SJCRH30 (cell line): ENCODE measurements around the gene SPPL3. TPM values are rescaled to one million over a fixed set of nuclear protein-coding genes. Genes with fewer than 3 reads are reported as not detected.

Experiments
- DNase-seq, 2 experiments: peaks; one replicate each; pipeline ENCODE4 v3.0.0-alpha.2; 2015 to 2020
- H3K27ac ChIP-seq: fragments of 250-450 bp; sonication (Bioruptor Pico); 2 replicates; pipeline ENCODE4 v1.5.1; 2020; ENCODE audit warnings: mild to moderate bottlenecking, moderate library complexity
- H3K27me3 ChIP-seq: fragments of 250-450 bp; sonication (Bioruptor Pico); 2 replicates; pipeline ENCODE4 v1.5.1; 2020; ENCODE audit warnings: mild to moderate bottlenecking, moderate library complexity
- H3K36me3 ChIP-seq: fragments of 250-450 bp; sonication (Bioruptor Pico); 2 replicates; pipeline ENCODE4 v1.5.1; 2020; ENCODE audit warnings: mild to moderate bottlenecking, moderate library complexity
- H3K4me1 ChIP-seq: fragments of 250-450 bp; sonication (Bioruptor Pico); 2 replicates; pipeline ENCODE4 v1.5.1; 2020; ENCODE audit warnings: mild to moderate bottlenecking, moderate library complexity
- H3K4me3 ChIP-seq: fragments of 250-450 bp; sonication (Bioruptor Pico); 2 replicates; pipeline ENCODE4 v1.5.1; 2020; ENCODE audit warnings: mild to moderate bottlenecking, moderate library complexity
- H3K9me3 ChIP-seq: fragments of 250-450 bp; sonication (Bioruptor Pico); replicated peaks from 2 replicates; pipeline ENCODE4 v1.5.1; 2020; ENCODE audit warnings: mild to moderate bottlenecking, moderate library complexity
- total RNA-seq: library from RNA; depleted of rRNA; stranded (reverse); fragments of >200 nt; shearing (Covaris generic); gene quantifications from 2 replicates; pipeline ENCODE4 v1.2.3, GENCODE V29; 2014

Gene SPPL3
- total RNA-seq, 1 experiment from 2014 or later: 16.1 TPM

GRCh38 chr12:120872487-120872886, 31.7 kb downstream of the SPPL3 start:
- no peaks in the 10 kb centered on the region for H3K4me1 ChIP-seq
- no peaks in the 10 kb centered on the region for H3K27me3 ChIP-seq
- H3K4me3 ChIP-seq: no peak overlapping the region
- H3K9me3 ChIP-seq: no peaks in the 10 kb centered on the region
- peaks cover 3% of the 10 kb centered on the region; the same call in 1 of the 2 replicates for H3K36me3 ChIP-seq
- no peak for DNase-seq
- no peak overlapping the region for H3K27ac ChIP-seq

DNA sequence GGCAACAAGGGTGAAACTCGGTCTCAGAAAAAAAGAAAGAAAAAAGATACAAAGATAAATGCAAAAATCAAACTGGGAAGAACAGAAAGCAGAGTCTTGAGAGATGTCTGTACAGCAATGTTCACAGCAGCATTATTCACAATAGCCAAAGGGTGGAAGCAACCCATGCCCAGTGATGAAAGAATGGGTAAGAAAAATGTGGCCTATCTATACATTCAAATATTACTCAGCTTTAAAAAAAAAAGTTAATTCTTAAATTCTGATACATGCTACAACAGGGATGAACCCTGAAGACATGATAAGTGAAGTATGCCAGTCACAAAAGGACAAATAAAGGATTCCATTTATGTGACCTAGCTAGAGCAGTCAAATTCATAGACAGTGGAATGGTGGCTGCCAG, 33.7 kb downstream of the SPPL3 start:
- Histone ChIP-seq H3K36me3 (peaks cover 3% of the 10 kb centered on the region; the same call in 1 of the 2 replicates), H3K27ac (no peak overlapping the region), H3K9me3 (no peaks in the 10 kb centered on the region), H3K4me3 (no peak overlapping the region), H3K4me1 (no peaks in the 10 kb centered on the region), H3K27me3 (no peaks in the 10 kb centered on the region)
- DNase-seq: no peak

GRCh38 chr12:120869376-120869775, 34.8 kb downstream of the SPPL3 start:
- Histone ChIP-seq H3K4me1 (no peaks in the 10 kb centered on the region), H3K27ac (no peak overlapping the region), H3K4me3 (no peak overlapping the region), H3K9me3 (no peaks in the 10 kb centered on the region), H3K27me3 (no peaks in the 10 kb centered on the region), H3K36me3 (peaks cover 3% of the 10 kb centered on the region; the same call in 1 of the 2 replicates)
- no peak for DNase-seq

DNA sequence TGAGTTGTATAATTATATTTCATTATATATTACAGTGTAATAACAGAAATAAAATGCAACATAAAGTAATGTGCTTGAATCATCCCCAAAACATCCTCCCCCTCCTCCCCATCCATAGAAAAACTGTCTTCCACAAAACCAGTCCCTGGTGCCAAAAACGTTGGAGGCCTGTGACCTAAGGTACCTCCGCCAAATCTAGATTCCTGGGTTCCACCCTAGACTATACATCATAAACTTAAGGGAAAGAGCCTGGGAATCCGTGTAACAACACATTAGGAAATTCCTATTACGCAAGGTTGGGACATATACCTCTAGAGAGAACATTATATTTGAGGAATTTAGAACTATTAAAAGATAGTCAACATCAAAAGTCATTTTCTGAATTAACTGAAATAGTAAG, 38.0 kb downstream of the SPPL3 start:
- Histone ChIP-seq H3K4me1 (no peaks in the 10 kb centered on the region), H3K9me3 (no peaks in the 10 kb centered on the region), H3K4me3 (no peak overlapping the region), H3K36me3 (peaks cover 3% of the 10 kb centered on the region; the same call in 1 of the 2 replicates), H3K27me3 (no peaks in the 10 kb centered on the region), H3K27ac (no peak overlapping the region)
- DNase-seq: no peak

DNA sequence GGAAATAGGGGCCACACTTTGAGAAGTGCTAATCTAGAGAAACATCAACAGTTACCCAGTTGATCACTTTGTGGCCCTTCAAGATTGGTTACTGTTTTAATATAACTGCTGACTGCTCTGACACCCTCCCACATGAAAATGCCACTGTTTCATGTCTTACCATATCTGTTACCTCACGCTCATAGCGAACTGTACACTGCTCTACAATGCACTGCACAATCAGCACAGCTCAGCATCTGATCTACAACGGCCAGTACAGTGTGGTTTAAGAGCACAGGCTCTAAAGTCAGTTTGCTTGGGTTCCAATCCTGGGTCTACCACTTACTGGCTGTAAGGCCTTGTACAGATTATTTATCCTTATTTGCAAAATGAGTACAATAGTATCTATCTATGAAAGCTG, 39.1 kb downstream of the SPPL3 start:
- H3K4me1 ChIP-seq: no peaks in the 10 kb centered on the region
- H3K4me3 ChIP-seq: no peak overlapping the region
- no peak overlapping the region for H3K27ac ChIP-seq
- H3K27me3 ChIP-seq: no peaks in the 10 kb centered on the region
- H3K9me3 ChIP-seq: no peaks in the 10 kb centered on the region
- no peak for DNase-seq
- H3K36me3 ChIP-seq: peaks cover 3% of the 10 kb centered on the region; the same call in 1 of the 2 replicates

GRCh38 chr12:120862664-120863063, 41.5 kb downstream of the SPPL3 start:
- Histone ChIP-seq H3K27me3 (no peaks in the 10 kb centered on the region), H3K36me3 (peaks cover 4% of the 10 kb centered on the region; the same call in 1 of the 2 replicates), H3K4me1 (no peaks in the 10 kb centered on the region), H3K9me3 (no peaks in the 10 kb centered on the region; the same call in 1 of the 2 replicates), H3K4me3 (no peak overlapping the region), H3K27ac (no peak overlapping the region)
- no peak for DNase-seq

- no peaks in the 10 kb centered on the region for H3K4me1 ChIP-seq
- no peaks in the 10 kb centered on the region for H3K27me3 ChIP-seq
Measured at GRCh38 chr12:120861074-120861795, 42.9 kb downstream of the SPPL3 start.

DNA sequence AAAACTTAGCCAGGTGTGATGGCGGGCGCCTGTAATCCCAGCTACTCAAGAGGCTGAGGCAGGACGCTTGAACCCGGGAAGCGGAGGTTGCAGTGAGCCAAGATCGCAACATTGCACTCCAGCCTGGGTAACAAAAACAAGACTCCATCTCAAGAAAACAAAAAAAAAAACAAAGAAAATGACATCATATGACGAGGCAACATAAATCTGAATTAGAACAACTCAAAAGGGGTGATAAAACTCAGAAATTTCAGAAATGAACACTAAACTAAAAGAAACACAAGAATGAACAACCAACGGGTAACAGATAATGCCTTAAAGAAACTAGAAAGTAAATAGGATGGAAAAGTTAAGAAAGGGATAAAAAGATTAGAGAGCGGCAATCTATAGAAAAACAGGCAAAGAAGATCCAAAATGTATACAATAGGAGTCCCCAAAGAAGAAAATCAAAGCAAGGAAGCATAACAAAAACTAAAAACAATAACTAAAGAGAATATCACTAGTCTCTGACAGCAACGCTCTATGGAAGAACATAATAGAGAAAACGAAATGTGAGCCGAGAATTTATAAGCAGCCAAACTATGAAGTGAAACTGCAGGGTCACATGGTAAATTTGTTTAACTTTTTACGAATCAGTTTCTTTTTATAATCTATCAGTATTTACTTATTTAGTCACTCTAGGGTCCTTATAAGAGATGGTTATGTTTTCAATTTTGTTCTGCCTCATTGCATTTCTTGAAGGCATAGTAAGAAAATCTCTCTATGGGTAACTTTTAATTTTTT, 45.7 kb downstream of the SPPL3 start:
- Histone ChIP-seq H3K4me1 (no peaks in the 10 kb centered on the region), H3K27ac (no peak overlapping the region), H3K36me3 (peaks cover 2% of the 10 kb centered on the region; the same call in 1 of the 2 replicates), H3K4me3 (no peak overlapping the region), H3K9me3 (no peaks in the 10 kb centered on the region; the same call in 1 of the 2 replicates), H3K27me3 (no peaks in the 10 kb centered on the region)
- no peak for DNase-seq

More at GRCh38 chr12:120861074-120861795, 42.9 kb downstream of the SPPL3 start:
- no peaks in the 10 kb centered on the region; the same call in 1 of the 2 replicates for H3K9me3 ChIP-seq
- no peak for DNase-seq
- H3K4me3 ChIP-seq: no peak overlapping the region
- H3K27ac ChIP-seq: no peak overlapping the region
- peaks cover 2% of the 10 kb centered on the region; the same call in 1 of the 2 replicates for H3K36me3 ChIP-seq

- no peak for DNase-seq
- H3K4me3 ChIP-seq: no peak overlapping the region
- H3K4me1 ChIP-seq: no peaks in the 10 kb centered on the region
- peaks cover 2% of the 10 kb centered on the region; the same call in 1 of the 2 replicates for H3K36me3 ChIP-seq
- no peaks in the 10 kb centered on the region for H3K27me3 ChIP-seq
- no peak overlapping the region for H3K27ac ChIP-seq
- no peaks in the 10 kb centered on the region; the same call in 1 of the 2 replicates for H3K9me3 ChIP-seq
Measured at GRCh38 chr12:120856980-120857379, 47.2 kb downstream of the SPPL3 start.

- Histone ChIP-seq H3K36me3 (peaks cover 2% of the 10 kb centered on the region; the same call in 1 of the 2 replicates), H3K9me3 (no peaks in the 10 kb centered on the region; the same call in 1 of the 2 replicates), H3K27ac (no peak overlapping the region), H3K4me1 (no peaks in the 10 kb centered on the region), H3K27me3 (no peaks in the 10 kb centered on the region), H3K4me3 (no peak overlapping the region)
- DNase-seq: no peak
Measured at GRCh38 chr12:120855823-120856588, 48.2 kb downstream of the SPPL3 start.

DNA sequence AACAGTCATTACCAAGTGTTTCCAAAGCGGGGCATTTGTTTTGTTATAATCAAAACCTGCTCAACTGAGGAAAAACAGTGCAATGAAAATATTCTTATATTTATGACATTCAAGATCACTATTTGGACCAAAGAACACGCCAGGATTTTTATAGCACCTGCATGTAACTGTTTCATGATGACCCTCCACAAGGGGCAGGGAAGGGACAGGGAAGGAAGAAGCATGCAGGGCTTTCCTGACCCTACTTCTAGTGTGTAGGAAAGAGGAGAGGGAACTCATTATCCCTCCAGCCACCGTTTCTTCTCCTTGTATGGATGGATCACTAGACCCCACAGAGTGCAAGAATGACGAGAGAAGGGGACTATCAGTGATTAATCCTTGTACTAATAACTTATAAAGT, 49.4 kb downstream of the SPPL3 start:
- no peaks in the 10 kb centered on the region for H3K27me3 ChIP-seq
- no peak overlapping the region for H3K27ac ChIP-seq
- H3K36me3 ChIP-seq: peaks cover 2% of the 10 kb centered on the region; the same call in 1 of the 2 replicates
- H3K4me3 ChIP-seq: no peak overlapping the region
- DNase-seq: no peak
- H3K4me1 ChIP-seq: peaks cover 4% of the 10 kb centered on the region
- no peaks in the 10 kb centered on the region; the same call in 1 of the 2 replicates for H3K9me3 ChIP-seq

GRCh38 chr12:120853188-120853587, 51.0 kb downstream of the SPPL3 start:
- H3K27ac ChIP-seq: no peak overlapping the region
- no peak for DNase-seq

DNA sequence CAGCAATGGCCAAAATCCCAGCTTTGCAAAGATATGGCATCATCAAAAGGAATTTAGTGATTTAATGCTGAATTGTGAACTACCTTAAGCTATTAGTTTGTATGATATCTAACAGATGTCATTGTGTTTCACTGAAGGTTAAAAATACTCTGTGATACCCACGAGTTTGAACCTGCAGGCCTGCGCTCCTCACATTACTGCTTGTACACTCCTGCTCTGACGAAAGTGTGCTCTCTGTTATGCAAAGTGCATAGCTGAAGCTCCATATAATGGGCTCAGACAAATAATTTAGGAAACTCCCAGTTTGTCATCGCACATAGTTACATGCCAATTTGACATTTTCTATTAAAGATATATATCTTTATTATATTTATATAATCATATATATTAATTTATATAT, 52.2 kb downstream of the SPPL3 start:
- Histone ChIP-seq H3K4me1 (peaks cover 13% of the 10 kb centered on the region), H3K36me3 (no peaks in the 10 kb centered on the region), H3K9me3 (no peaks in the 10 kb centered on the region), H3K27ac (no peak overlapping the region), H3K27me3 (no peaks in the 10 kb centered on the region), H3K4me3 (no peak overlapping the region)
- no peak for DNase-seq

More at GRCh38 chr12:120853188-120853587, 51.0 kb downstream of the SPPL3 start:
- Histone ChIP-seq H3K9me3 (no peaks in the 10 kb centered on the region), H3K36me3 (no peaks in the 10 kb centered on the region), H3K4me1 (peaks cover 9% of the 10 kb centered on the region), H3K27me3 (no peaks in the 10 kb centered on the region), H3K4me3 (no peak overlapping the region)

GRCh38 chr12:120851444-120851843, 52.7 kb downstream of the SPPL3 start:
- no peak for DNase-seq
- Histone ChIP-seq H3K9me3 (no peaks in the 10 kb centered on the region), H3K4me1 (peaks cover 18% of the 10 kb centered on the region)

More at GRCh38 chr12:120851444-120851843, 52.7 kb downstream of the SPPL3 start:
- H3K27me3 ChIP-seq: no peaks in the 10 kb centered on the region
- no peak overlapping the region for H3K27ac ChIP-seq
- H3K4me3 ChIP-seq: no peak overlapping the region
- H3K36me3 ChIP-seq: no peaks in the 10 kb centered on the region
